K562 (cell line): ENCODE measurements around the gene PARP1. TPM values are rescaled to one million over a fixed set of nuclear protein-coding genes. Genes with fewer than 3 reads are reported as not detected.
A peak's percentile ranks its signal among the peaks of the same experiment; 100 is the strongest.

ENCODE experiments used
- CBFA2T3 ChIP-seq: fragments of 450-650 bp; IDR thresholded peaks from 2 replicates; pipeline ENCODE4 v1.6.1; 2017
- CTBP1 ChIP-seq: fragments of 450-650 bp; IDR thresholded peaks from 2 replicates; pipeline ENCODE4 v1.6.1; 2016; ENCODE audit warnings: borderline replicate concordance
- ESRRA ChIP-seq: fragments of 450-650 bp; IDR thresholded peaks from 2 replicates; pipeline ENCODE4 v1.6.1; 2014; ENCODE audit warnings: low read depth, mild to moderate bottlenecking, moderate library complexity, borderline replicate concordance
- ETV5 ChIP-seq: sonication (generic); formaldehyde crosslinking; IDR thresholded peaks from 2 replicates; pipeline ENCODE4 v1.4.0; 2020; ENCODE audit warnings: low read depth, mild to moderate bottlenecking, missing genetic modification reagents
- HMGXB4 ChIP-seq: sonication (generic); formaldehyde crosslinking; IDR thresholded peaks from 2 replicates; pipeline ENCODE4 v1.8.1; 2023; ENCODE audit warnings: mild to moderate bottlenecking, missing genetic modification reagents
- HNRNPH1 ChIP-seq: fragments of 200-400 bp; formaldehyde crosslinking; optimal IDR thresholded peaks from 2 replicates; pipeline ENCODE3; 2017; ENCODE audit warnings: low read depth, mild to moderate bottlenecking, low read length, moderate library complexity
- HOMEZ ChIP-seq: fragments of 250-450 bp; sonication (Bioruptor Pico); IDR thresholded peaks from 2 replicates; pipeline ENCODE4 v1.4.0; 2020; ENCODE audit warnings: mild to moderate bottlenecking, moderate library complexity
- KDM1A ChIP-seq, 2 experiments: fragments of 450-650 bp; IDR thresholded peaks; 2 replicates each; pipeline ENCODE4 v1.6.1; 2016; ENCODE audit warnings: mild to moderate bottlenecking in 2 of 2
- KDM5B ChIP-seq: fragments of 200-600 bp; sonication (generic); IDR thresholded peaks from 2 replicates; pipeline ENCODE4 v1.6.1; 2012; ENCODE audit warnings: low read depth, mild to moderate bottlenecking, moderate library complexity, low read length, control low read depth, inconsistent platforms; ENCODE audit not compliant: insufficient replicate concordance
- MTA3 ChIP-seq: fragments of 450-650 bp; formaldehyde crosslinking; IDR thresholded peaks from 2 replicates; pipeline ENCODE4 v1.6.1; 2017; ENCODE audit warnings: mild to moderate bottlenecking, borderline replicate concordance
- MXI1 ChIP-seq: IDR thresholded peaks from 2 replicates; pipeline ENCODE4 v1.6.1; 2011; ENCODE audit warnings: low read depth, mild to moderate bottlenecking, improper control_type of control experiment, low read length
- MYC ChIP-seq, 2 experiments: fragments of 250-450 bp in 1 of 2; sonication (Bioruptor Pico) in 1 of 2; IDR thresholded peaks; 2 replicates each; pipeline versions ENCODE4 v1.5.1 to v1.6.1; 2012 to 2021; ENCODE audit warnings: low read depth in 2 of 2, borderline replicate concordance in 1 of 2, improper control_type of control experiment in 1 of 2, low read length in 1 of 2, mild to moderate bottlenecking in 1 of 2, moderate library complexity in 1 of 2
- NCOR1 ChIP-seq: fragments of 450-650 bp; IDR thresholded peaks from 2 replicates; pipeline ENCODE4 v1.6.1; 2016; ENCODE audit warnings: mild to moderate bottlenecking, moderate library complexity
- NFIC ChIP-seq: fragments of 450-650 bp; IDR thresholded peaks from 2 replicates; pipeline ENCODE4 v1.6.1; 2017; ENCODE audit warnings: mild to moderate bottlenecking, inconsistent platforms
- TARDBP ChIP-seq: fragments of 450-650 bp; IDR thresholded peaks from 2 replicates; pipeline ENCODE4 v1.6.1; 2016
- TBL1XR1 ChIP-seq, 2 experiments: IDR thresholded peaks; 2 replicates each; pipeline ENCODE4 v1.6.1; 2012; ENCODE audit warnings: improper control_type of control experiment in 2 of 2, low read length in 2 of 2, mild to moderate bottlenecking in 1 of 2
- ZBTB17 ChIP-seq: fragments of 450-650 bp; formaldehyde crosslinking; IDR thresholded peaks from 2 replicates; pipeline ENCODE4 v1.4.0; 2020; ENCODE audit warnings: mild to moderate bottlenecking
- ZNF165 ChIP-seq: fragments of 250-450 bp; sonication (Bioruptor Pico); IDR thresholded peaks from 2 replicates; pipeline ENCODE4 v1.4.0; 2020; ENCODE audit warnings: borderline replicate concordance
- ZNF780A ChIP-seq: fragments of 250-450 bp; sonication (Bioruptor Pico); IDR thresholded peaks from 2 replicates; pipeline ENCODE4 v1.5.0; 2021; ENCODE audit warnings: mild to moderate bottlenecking
- polyA plus RNA-seq, 8 experiments: library from polyadenylated mRNA; depleted of rRNA in 4 of 8; stranded (reverse) in 5 of 8; unstranded in 3 of 8; fragments of >200 nt; fragmentation: Nextera tagmentation in 2 of 8; fragmentation: Illumina TruSeq in 1 of 8; extraction: Ambion mirVana in 2 of 8; extraction: Trizol in 1 of 8; gene quantifications; 2 replicates each; pipeline versions ENCODE4 v1.2.1 to v1.2.3, GENCODE V29; 2011 to 2014; ENCODE audit warnings: inconsistent platforms in 1 of 8, missing spikeins in 1 of 8
- total RNA-seq, 7 experiments: library from RNA; depleted of rRNA in 6 of 7; stranded (reverse); fragments of >200 nt in 6 of 7; fragmentation: Illumina TruSeq in 2 of 7; extraction: Trizol in 2 of 7; gene quantifications; 2 replicates each; pipeline versions ENCODE4 v1.2.1 to v1.2.3, GENCODE V29; 2011 to 2021; ENCODE audit warnings: low replicate concordance in 1 of 7
- TF ChIP-seq, protein P1 (sequence below): fragments of 250-450 bp; sonication (Bioruptor Pico); IDR thresholded peaks from 2 replicates; pipeline ENCODE4 v1.5.0; 2021; ENCODE audit warnings: mild to moderate bottlenecking, moderate library complexity

PARP1 gene
- total and polyA plus RNA-seq, 9 of the 15 experiments (the other 6 are each of a cell fraction or from before 2014, with no cell fraction given), result 121 to 306 (median 250) TPM

- TF ChIP-seq MTA3, result peak; percentile 78
- peak; percentile 46; the same call in 1 of the 2 replicates for TF ChIP-seq HOMEZ (CRISPR knock-in tag)
- peak; percentile 84 for TF ChIP-seq ESRRA
- TF ChIP-seq ZBTB17 (CRISPR knock-in tag), result peak; percentile 99
- TF ChIP-seq KDM5B, result peak; percentile 86
- peak; percentile 94 for TF ChIP-seq HMGXB4 (CRISPR knock-in tag)
- no peak for TF ChIP-seq ZNF780A (CRISPR knock-in tag)
- TF ChIP-seq, protein P1, sequence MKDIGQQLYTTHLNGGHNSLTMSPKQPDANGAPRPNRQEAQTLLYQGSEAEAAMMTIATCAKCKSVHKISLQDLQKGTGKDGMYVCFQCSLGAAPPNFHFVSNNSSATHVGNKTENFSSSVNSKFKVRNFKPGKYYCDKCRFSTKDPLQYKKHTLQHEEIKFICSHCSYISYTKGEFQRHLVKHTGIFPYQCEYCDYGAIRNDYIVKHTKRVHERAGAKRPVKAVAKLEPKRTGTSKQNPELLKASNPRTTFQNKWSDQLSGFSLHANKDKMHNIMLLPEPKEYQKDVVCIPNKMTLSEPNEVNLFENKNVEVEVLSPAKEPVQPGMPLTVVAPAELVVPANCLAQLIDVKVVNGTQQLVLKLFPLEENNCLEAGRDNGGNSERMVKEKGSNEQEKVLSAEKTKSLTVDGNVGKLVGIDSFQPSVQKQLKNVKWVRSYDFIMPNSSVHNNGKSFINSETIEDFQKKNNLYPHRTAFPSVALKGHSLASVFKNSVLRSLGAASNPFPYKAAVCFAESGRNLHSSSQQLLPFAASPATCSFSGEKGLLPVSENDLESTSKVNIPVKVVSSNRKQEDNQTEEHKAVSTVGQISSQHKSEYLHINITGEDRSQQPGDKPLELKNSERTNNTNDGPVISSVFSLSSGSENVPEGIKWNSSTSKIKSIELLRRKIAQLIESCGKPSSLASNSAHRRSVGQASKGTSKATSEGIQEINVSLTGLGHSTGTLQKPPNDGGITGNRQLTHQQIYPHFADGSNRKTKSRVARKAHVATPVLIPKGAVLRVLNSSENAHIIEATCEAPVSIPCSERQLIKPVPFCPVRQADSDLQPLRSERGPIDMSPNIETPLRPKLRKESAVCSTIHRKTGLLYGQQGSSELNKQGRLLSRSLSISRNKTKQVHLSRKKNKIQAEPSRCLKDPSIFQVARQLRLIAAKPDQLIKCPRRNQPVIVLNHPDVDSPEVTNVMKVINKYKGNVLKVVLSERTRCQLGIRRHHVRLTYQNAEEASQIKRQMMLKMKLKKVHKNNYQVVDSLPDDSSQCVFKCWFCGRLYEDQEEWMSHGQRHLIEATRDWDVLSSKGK (CRISPR knock-in tag), result no peak
- TF ChIP-seq HNRNPH1, result no peak
- TF ChIP-seq NFIC, result 0 out of 2 replicates have a peak, but pooled peaks have one; percentile 4
- TF ChIP-seq ETV5 (CRISPR knock-in tag), result peak; percentile 76
- peak; percentile 69 for TF ChIP-seq MXI1
- peak; percentile 99 for TF ChIP-seq MYC (IDR thresholded peaks at IDR 0.05; ENCODE audit: low read depth, low read length)
- TF ChIP-seq MYC (CRISPR knock-in tag; IDR thresholded peaks at IDR 0.05; ENCODE audit: borderline replicate concordance, low read depth), result peak; percentile 57; the same call in 1 of the 2 replicates
- peak; percentile 2; the same call in 1 of the 2 replicates for TF ChIP-seq CBFA2T3
- peak in 1 of 2 experiments; percentile 52; a peak in 2 of 4 replicates for TF ChIP-seq TBL1XR1 (IDR thresholded peaks at IDR 0.05; ENCODE audit: low read length in 2 of 2)
- TF ChIP-seq NCOR1, result 0 out of 2 replicates have a peak, but pooled peaks have one; percentile 5
- peak; percentile 89; the same call in 1 of the 2 replicates for TF ChIP-seq TARDBP
- peak; percentile 100 for TF ChIP-seq CTBP1
- TF ChIP-seq ZNF165 (CRISPR knock-in tag), result no peak
- 0 out of 4 replicates have a peak, but pooled peaks of 1 of the 2 experiments have one; percentile 31 for TF ChIP-seq KDM1A (IDR thresholded peaks at IDR 0.05)
Measured at GRCh38 chr1:226407497-226408284, at the start of gene PARP1 (continued).
